Tibial nerve (tissue), 4 donors: ENCODE measurements around the gene PRPF6.

Source experiments
- EP300 ChIP-seq, 2 donors: sonication (generic); formaldehyde crosslinking; IDR thresholded peaks; one replicate each; pipeline ENCODE4 v1.6.1; 2017; ENCODE audit warnings: antibody characterized with exemption in 2 of 2, mild to moderate bottlenecking in 1 of 2
- POLR2A ChIP-seq, 2 donors: fragments of 450-650 bp; IDR thresholded peaks; one replicate each; pipeline ENCODE4 v1.6.1; 2017; ENCODE audit warnings: antibody characterized with exemption in 2 of 2, mild to moderate bottlenecking in 2 of 2, moderate library complexity in 2 of 2
- TF ChIP-seq, protein P1 (sequence below), 5 experiments: fragments of 200-600 bp in 3 of 5; fragments of 450-650 bp in 2 of 5; sonication (generic) in 3 of 5; IDR thresholded peaks; one replicate each; pipeline ENCODE4 v1.5.1; 2016 to 2019; ENCODE audit warnings: antibody characterized with exemption in 5 of 5, mild to moderate bottlenecking in 3 of 5, moderate library complexity in 2 of 5

DNA sequence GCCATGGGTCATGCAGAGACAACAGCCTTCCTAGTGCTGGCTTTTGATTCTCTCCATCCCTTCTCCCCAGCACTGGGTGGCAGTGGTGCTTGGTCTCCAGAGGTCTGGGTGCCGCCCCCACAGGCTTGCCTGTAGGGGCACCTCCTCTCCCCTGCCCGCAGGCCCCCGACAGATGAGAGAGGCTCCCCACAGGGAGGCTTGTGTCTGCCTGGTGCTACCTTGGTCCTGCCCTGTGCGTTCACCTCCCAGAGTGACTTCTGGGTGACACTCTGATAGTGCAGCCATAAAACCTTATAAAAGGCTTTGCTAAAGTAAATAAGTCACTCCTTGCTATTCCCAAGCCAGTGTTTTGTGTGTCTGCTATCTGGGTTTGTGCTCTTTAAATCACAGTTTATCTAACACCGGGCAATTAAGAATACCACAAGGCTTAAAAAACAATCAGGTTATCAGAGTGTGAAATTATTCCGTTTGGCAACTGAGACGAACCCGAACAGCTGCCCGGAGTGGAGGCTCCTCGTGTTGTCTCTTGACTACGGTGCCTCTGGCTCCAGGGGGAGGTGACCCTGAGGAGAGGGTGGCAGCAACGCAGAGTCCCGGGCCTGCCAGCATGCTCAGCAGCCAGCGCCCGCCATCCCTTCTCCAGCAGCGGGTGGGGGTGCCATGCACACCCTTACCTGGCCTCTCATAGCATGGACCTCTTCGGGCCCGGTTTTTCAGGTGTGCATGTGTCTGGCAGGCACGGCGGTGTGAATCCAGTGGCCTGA is 49.6 kb downstream of the PRPF6 start:
- TF ChIP-seq, protein P1, sequence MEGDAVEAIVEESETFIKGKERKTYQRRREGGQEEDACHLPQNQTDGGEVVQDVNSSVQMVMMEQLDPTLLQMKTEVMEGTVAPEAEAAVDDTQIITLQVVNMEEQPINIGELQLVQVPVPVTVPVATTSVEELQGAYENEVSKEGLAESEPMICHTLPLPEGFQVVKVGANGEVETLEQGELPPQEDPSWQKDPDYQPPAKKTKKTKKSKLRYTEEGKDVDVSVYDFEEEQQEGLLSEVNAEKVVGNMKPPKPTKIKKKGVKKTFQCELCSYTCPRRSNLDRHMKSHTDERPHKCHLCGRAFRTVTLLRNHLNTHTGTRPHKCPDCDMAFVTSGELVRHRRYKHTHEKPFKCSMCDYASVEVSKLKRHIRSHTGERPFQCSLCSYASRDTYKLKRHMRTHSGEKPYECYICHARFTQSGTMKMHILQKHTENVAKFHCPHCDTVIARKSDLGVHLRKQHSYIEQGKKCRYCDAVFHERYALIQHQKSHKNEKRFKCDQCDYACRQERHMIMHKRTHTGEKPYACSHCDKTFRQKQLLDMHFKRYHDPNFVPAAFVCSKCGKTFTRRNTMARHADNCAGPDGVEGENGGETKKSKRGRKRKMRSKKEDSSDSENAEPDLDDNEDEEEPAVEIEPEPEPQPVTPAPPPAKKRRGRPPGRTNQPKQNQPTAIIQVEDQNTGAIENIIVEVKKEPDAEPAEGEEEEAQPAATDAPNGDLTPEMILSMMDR (IDR thresholded peaks at IDR 0.05) = no peak
- no peak for TF ChIP-seq EP300 (IDR thresholded peaks at IDR 0.05)
- TF ChIP-seq POLR2A (IDR thresholded peaks at IDR 0.05) = no peak
